ENCODE measurements around the gene TPPP.
"Not testable (repeated sequence)": the region's sequence is repeated elsewhere in the genome, so short reads cannot be mapped to it uniquely, and the experiment has no call there.

TPPP gene

DNA sequence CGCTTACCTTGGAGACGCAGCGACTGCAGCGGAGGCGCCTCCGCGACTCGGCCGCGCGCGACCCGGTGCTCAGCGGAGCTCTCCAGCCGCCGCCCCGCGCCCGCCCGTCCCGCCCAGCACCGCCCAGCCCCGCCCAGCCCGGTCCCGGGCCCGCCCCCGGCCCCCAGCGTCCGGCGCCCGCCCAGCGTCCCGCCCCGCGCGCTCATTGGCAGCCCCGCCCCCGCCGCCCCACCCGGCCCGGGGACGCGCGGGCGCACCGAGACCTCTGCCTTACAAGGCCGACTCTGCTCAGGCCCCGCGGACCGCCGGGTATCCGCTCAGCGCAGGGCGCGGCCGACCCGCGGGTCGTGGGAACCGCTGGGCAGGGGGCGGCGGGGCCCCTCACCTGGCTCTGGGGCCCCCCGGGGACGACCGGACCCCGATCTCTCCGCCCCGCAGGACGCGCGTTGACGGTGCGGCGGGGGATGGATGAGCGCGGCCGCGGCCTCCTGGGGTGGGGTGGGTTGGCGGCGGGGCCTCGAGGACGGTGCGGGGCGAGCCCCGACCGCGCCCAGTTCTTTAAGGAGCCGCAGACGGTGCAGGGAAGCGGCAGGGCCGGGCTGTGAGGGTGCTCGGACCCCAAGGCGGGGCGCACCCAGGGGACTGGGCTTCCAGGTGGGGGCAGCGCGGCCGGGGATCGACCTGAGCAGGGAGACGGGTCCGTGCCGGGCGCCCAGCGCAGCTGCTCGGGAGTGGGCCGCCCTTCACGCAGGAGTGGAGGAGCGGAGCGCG lies at the start of gene TPPP:
TSS of gene TPPP (minus strand) at position 82 of the 771 bp plus-strand sequence. CDS start 15,292 bp downstream, outside the sequence.
- peak; percentile 83 for DNase-seq

DNA sequence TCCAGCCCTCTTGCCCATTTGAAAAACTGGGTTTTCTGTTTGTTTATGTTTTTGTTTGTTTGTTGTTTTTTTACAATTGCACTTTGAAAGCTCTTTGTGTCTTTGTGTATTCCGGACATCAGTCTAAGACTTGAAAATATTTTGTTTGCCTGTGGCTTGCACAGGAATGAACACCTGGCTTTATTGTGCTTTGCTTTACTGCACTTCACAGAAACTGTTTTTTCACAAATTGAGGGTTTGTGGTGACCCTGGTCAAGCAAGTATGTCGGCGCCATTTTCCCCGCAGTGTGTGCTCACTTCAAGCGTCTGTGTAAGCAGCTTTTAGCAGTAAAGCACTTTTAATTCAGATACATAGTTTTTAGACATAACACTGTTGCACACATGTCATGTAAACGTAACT lies 49.1 kb upstream of the TPPP start:
- not testable (repeated sequence) for DNase-seq

DNA sequence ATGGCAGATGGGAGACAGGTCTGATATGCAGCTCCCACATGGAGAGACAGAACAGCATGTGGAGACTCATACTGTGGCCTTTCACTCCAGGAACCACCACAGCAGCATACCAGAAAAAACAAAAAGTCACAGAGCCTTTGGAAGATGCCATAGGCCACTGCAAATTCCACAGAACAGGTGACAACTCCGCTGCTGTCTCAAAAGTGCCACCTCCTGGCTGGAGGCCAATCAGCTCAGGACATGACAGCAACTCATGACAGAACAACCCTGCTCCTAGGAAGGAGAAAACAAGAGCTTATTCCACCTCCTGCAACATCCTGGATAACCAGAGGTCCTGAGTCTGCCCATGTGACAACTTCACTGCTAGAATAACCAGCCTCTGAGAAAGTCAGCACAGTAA lies 41.0 kb upstream of the TPPP start:
- DNase-seq: not testable (repeated sequence)

GRCh38 chr5:732754-733454 lies 39.8 kb upstream of the TPPP start:
- DNase-seq: not testable (repeated sequence)

DNA sequence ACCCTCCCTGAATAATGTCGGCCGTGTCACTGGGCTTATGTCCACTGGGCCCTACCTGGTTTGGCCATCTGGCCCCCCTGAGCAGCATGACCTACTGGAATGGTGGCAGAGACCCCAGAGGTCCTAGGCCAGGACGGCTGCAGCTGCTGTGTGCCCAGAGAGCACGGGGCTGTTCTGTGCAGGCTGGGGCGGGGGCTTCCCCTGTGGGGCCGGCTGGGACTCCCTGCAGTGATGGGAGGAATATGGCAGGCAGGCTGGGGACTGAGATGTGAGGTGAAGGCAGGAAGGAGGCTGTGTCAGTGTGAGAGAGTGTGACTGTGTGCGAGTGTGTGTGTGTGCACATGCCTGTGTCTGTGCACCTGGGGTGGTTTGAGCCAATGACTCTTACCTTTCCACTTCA lies 36.1 kb upstream of the TPPP start:
- not testable (repeated sequence) for DNase-seq

- DNase-seq: not testable (repeated sequence)
Observed at GRCh38 chr5:727087-727486, 33.9 kb upstream of the TPPP start.

DNA sequence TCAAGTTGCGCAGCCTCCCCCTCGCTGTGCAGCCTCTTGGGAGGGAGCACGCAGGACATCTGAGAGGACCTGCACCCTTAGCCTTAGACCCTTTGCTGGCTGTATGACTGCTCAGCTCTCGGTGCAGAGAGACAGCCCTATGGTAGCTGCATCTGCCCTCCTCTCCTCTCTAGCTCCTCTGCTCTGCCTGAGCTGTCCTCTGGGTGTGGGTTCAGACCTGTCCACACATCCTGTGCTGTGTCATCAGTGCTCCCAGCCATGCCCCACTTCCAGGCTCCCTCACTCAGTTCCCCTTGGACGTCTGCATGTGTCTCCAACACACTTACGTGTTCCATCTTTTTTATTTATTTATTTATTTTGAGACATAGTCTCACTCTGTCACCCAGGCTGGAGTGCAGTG lies 30.7 kb upstream of the TPPP start:
- DNase-seq: not testable (repeated sequence)

GRCh38 chr5:723309-723708 lies 30.2 kb upstream of the TPPP start:
- not testable (repeated sequence) for DNase-seq

DNA sequence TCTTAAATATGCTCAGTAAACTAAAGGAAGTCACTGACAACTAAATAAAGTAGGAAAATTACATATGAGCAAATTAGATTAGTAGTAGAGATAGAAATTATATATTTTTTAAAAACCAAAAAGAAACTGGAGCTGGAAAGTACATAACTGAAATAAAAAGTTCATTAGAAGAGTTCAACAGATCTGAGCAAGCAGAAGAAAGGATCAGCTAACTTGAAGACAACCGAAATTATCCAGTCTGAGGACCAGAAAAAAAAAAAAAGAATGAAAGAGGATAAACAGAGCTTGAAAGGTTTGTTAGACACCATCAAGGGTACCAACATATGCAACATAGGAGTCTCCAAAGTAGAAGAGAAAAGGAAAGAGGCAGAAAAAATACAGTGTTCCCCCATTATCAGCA lies 26.2 kb upstream of the TPPP start:
- DNase-seq: not testable (repeated sequence)

GRCh38 chr5:717143-717542 lies 24.0 kb upstream of the TPPP start:
- no peak for DNase-seq

DNA sequence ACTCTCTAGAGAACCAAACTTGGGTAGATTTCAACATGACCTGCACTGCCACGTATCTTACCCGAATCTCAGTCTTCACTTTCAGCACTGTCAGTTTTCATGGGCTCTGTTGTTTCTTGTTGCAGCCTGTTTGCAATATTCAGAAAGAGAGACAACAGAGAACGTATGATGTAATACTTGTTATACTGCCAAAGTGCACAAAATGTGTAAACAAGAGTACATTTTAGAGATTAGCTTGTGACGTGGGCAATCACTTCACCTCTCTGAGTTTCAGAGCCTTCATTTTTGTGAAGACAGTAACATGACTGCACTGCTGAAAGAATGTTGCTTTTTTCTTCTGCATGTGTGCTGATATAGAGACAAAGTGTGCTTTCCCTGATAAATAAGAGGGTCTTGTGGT lies 23.6 kb upstream of the TPPP start:
- DNase-seq: not testable (repeated sequence)

- DNase-seq: not testable (repeated sequence)
Observed at GRCh38 chr5:715636-716035, 22.5 kb upstream of the TPPP start.

DNA sequence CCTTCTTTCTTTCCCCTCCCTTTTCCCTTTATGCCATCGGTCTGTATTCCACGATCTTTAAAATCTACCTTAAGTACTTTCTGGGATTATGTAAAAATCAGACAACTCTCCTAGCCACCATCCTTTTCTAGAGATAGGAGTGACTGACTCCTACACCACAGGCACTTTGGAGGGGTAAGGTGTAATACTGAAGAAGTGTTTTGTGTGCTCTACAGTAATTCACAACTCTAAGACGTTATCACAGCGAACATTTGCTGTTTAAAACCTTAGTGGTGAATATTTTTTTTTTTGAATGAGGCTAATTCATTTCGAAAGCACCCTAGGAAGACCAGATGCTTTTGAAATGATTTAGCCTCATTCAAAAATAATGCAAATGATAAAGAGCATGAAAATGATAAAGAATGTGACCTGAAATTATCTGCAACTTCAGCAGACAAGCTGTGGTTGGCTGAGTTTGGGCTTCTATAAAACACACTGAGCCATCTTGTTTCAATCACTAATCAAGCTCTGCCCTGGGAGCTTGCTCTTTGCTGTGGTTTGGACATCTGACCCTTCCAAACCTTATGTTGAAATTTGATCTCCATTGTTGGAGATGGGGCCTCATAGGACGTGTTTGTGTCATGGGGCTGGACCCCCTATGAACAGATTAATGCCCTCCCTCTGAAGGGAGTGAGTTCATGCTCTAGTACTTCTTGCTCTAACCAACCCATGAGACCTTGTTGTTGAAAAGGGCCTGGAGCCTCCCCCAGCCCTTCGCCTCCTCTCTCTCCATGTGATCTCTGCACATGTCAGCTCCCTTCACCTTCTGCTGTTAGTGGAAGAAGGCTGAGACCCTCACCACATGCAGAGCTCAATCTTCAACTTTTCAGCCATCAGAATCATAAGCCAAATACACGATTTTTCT lies 21.3 kb upstream of the TPPP start:
- DNase-seq: not testable (repeated sequence)

GRCh38 chr5:713686-714085 lies 20.5 kb upstream of the TPPP start:
- DNase-seq: not testable (repeated sequence)

- DNase-seq: not testable (repeated sequence)
Observed at GRCh38 chr5:708848-709517, 15.8 kb upstream of the TPPP start.

DNA sequence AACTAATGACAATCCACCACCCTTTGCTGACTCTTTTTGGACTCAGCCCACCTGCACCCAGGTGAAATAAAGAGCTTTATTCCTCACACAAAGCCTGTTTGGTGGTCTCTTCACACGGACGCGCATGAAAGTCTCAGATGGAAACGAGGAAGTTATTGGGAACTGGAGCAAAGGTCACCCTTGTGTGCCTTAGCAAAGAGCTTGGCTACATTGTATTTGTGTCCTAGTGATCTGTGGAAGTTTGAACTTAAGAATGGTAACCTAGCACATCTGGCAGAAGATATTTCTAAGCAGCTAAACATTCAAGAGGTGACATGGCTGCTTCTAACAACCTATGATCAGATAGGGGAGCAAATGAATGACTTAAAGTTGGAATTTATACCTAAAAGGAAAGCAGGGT lies 15.2 kb upstream of the TPPP start:
- DNase-seq: not testable (repeated sequence)

- DNase-seq: not testable (repeated sequence)
Observed at GRCh38 chr5:706127-706526, 13.0 kb upstream of the TPPP start.

DNA sequence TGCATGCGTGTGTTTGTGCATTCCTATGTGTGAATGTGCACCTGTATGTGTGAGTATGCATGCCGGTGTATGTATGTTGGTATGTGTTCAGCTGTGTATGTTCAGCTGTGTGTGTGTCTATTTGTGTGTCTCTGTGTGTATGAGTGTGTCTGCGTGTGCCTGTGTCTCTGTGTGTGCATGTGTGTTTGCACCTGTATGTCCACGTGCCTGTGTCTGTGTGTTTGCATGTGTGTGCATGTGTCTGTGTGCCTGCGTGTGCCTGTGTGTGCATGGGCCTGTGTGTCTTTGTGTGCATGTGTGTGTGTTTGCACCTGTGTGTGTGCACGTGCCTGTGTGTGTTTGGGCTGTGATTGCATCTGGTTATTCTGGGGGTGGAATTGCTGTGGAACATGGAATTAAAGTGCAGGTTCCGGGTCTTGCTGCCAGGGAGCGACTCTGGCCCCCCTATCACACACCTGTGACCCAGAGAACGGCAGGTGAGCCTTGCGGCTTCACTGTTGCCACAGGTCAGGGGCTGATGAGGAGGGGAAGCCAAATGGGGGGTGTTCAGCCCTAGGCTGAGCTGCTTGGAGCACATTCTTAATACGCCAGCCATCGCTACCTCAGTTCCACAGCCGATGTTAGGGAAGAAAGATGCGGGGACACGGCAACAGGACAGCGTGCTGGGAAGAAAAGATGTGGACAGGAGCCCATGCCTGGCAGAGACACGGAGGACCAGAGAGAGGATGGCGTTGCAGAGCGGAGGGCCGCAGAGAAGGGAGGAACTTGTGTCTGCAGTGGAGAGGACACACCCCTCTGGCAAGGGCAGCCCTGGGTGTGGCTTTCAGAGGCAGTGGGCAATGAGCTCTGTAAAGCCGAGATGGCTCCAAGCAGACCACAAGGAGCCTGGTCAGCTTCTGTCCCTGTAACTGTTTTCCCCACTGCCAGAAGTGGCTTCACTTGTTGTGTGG lies 3.9 kb upstream of the TPPP start:
- DNase-seq: not testable (repeated sequence)

GRCh38 chr5:696191-696590 lies 3.0 kb upstream of the TPPP start:
- not testable (repeated sequence) for DNase-seq

GRCh38 chr5:695475-695874 lies 2.3 kb upstream of the TPPP start:
- DNase-seq: not testable (repeated sequence)

- DNase-seq: not testable (repeated sequence)
Observed at GRCh38 chr5:694042-694431, 885 bp upstream of the TPPP start.

Data from CD4-positive, alpha-beta T cell treated with Interleukin-17A for 1 hour (primary cell).